ENCODE measurements around the gene LRRN4.

The LRRN4 gene

GRCh38 chr20:6053776-6054688 lies at the start of gene LRRN4:
Gene LRRN4 (minus strand): TSS chr20:6054060. CDS start chr20:6052799, 1,261 bp downstream.
- DNase-seq = peak; percentile 44

DNA sequence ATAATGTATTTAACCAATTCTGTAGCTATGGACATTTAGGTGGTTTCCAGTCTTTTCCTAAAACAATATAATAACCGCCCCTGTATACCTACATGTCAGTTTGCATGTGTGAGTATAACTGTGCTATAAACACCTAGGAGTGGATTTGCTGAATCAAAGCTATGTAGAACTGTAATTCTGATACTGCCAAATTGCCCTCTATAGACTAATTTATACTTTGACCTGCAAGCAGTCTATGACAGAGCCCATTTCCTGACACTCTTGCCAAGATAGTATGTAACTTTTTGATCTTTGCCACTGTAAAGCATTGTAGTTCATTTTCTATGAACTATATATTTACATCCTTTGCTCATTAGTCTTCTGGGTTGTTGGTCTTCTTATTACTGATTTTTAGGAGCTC lies 49.4 kb upstream of the LRRN4 start:
- no peak for DNase-seq

DNA sequence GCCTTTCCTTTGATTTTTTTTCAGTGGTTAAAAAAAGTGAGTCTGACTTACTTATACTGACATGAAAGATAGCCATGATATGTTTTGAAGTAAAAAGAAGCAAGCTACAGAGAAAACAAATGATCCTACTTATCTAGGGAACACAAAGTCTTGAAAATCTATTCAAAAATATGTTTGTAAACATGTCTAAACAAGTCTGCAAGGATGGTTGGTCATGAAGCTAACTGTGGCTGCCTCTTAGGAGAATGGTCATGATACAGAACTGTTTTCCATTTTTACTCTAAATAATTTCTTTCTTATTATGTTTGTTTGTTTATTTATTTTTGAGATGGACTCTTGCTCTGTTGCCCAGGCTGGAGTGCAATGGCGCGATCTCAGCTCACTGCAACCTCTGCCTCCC lies 47.5 kb upstream of the LRRN4 start:
- no peak for DNase-seq

GRCh38 chr20:6100246-6100645 lies 46.4 kb upstream of the LRRN4 start:
- DNase-seq = no peak

DNA sequence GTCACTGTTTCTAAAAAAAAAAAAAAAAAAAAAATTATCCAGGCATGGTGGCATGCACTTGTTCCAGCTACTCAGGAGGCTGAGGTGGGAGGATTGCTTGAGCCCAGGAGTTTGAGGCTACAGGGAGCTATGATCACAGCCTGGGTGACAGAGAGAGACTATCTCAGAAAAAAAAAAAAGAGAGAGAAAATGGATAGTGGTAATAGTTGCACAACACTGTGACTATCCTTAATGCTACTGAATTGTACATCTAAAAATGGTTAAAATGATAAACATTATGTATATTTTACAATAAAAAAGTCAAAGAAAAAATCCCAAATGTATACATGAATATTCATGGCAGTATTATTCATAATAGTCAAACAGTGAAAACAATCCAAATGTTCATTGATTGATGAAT lies 46.0 kb upstream of the LRRN4 start:
- DNase-seq = no peak

GRCh38 chr20:6095409-6095808 lies 41.5 kb upstream of the LRRN4 start:
- no peak for DNase-seq

DNA sequence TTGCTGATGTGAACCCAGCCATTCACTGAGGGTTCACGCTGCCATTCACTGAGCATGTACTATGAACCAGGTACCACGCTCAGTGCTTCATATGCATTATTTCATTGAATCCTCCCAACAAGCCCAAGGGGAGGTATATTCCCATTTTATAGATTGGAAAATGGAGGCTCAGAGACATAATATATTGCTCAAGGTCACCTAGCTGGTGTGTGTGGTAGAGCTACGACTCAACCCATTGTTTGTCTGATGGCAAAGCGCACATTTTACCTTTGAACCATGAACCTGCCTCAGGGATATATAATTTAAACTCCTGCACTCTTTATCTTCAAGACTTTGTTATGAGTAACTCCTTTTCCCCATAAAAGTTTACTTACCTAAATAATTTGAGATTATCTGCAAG lies 40.7 kb upstream of the LRRN4 start:
- no peak for DNase-seq

- DNase-seq = no peak
Observed at GRCh38 chr20:6094063-6094462, 40.2 kb upstream of the LRRN4 start.

DNA sequence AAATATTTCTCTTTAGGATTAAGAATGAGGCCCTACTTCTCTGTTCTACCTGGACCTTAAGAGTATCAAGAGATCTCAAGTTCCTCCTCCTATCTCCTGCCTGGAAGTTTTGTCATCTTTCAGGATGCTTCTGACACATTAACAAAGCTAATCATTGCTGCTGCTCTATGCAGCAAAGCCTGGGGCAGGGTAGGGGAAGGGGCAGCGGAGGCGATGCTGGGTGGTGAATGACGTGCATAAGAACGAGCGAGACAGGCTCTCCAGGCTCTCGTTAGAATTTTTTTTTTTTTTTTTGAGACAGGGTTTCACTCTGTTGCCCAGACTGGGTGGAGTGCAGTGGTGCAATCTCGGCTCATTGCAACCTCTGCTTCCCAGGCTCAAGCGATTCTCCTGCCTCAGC lies 37.8 kb upstream of the LRRN4 start:
- no peak for DNase-seq

DNA sequence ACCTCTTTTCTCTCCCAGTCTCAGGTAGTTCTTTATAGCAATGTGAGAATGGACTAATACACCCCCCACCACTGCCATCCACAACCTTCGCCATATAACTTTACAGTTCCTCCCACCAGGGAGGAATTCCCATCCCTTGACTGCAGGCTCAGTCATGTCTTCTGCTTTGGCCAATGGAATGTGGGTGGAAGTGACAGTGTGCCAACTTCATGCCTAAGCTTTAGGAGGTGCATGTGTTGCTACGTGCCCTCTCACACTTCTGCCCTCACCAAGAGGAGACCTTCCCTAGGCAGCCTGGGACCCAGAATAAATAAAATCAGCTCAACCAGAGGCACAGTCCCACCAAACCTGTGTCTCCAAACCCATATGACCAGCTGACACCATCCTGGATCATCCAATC lies 33.0 kb upstream of the LRRN4 start:
- DNase-seq = no peak

- DNase-seq = no peak
Observed at GRCh38 chr20:6083926-6084325, 30.1 kb upstream of the LRRN4 start.

GRCh38 chr20:6081236-6081635 lies 27.4 kb upstream of the LRRN4 start:
- no peak for DNase-seq

DNA sequence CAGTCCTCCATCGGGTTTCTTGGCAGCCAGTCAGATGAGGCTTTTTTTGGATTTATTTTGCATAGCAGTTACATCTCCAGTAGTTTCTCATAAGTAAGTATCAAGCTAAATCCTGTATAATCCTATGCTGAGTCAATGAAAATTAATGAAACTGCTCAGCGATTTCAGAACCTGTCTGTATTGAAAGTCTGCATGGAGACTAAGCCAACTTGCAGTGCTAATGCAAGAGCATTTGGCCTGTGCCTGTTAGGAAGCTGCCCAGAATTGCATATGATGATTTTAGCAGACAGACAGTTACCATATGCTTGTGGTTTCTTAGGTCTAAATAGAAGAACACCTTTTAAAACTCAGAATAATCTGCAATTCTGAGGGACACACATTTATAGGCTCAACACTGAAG lies 25.2 kb upstream of the LRRN4 start:
- DNase-seq = no peak

GRCh38 chr20:6075428-6076219 lies 21.8 kb upstream of the LRRN4 start:
- DNase-seq = peak; percentile 29

DNA sequence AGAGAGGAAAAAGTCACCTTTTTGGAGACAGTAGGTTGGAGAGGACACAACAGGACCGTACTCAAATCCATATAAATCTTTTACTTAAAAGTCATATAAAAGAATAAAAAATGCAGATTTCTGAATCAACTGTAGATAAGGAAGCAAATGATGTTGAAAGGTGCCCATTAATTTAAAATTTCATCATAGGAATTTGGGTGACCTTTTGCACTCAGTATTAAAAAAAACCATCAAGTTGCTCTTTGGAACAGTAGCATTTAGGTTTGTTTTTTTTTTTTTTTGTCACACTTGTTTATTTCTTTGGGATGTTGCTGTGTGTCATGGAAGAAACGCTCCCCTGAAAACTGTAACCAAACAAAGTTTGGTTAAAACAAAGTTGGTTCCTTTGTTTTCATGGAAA lies 20.9 kb upstream of the LRRN4 start:
- no peak for DNase-seq

DNA sequence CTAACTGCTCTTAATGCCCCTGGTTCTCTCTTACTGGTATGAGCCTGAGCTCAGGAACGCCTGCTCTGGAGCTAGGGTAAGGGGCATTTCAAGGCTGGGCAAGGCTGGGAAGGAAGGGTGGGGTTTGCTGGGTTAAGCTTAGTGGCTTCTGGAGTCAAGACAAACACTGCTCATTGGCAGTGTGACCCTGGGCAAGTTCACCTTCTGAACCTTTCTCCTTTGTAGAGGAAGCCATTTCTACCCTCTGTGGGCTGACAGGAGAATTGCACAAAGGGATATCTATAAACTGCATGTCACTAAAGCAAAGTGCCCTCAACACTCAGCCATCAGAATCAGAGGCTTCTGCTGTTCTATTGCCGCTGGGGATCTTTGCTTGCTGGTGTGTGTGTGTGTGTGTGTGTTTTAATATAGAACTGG lies 20.3 kb upstream of the LRRN4 start:
- DNase-seq = no peak

DNA sequence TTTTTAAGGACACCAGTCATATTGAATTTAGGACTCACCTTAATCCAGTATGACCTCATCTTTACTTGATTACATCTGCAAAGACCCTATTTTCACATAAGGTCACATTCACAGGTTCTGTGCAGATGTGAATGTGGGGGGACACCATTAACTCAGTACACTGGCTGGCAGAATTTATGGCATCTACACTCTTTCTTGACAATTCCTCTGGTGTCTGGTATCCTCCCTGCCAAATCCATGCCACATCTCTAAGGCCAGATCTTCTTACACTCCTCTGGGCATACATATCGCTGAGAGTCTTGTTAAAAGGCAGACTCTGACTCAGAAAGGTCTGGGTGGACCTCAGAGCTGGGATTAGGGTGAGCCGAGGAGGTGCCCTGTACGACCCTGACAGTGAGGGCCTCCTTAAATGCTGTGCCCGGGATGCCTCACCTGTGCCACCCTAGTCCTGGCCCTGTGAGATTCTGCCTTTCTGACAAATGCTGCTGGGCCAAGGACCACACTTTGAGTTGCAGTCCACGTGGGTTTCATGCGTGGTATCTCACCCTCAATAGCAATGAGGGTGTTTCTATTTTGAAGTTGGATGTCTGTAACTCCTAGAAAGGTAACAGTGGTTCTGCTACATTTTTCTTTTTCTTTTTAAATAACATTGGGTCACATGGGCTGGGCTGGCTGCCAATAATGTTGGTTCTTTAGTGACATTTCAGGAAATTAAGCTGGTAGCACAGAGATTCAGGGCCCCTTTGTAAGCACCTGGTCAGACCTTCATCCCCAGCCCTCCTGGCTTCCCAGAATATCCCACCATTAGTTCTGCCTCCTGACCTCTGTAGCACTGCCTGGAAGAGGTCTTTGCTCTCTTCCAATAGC lies 17.2 kb upstream of the LRRN4 start:
- no peak for DNase-seq

DNA sequence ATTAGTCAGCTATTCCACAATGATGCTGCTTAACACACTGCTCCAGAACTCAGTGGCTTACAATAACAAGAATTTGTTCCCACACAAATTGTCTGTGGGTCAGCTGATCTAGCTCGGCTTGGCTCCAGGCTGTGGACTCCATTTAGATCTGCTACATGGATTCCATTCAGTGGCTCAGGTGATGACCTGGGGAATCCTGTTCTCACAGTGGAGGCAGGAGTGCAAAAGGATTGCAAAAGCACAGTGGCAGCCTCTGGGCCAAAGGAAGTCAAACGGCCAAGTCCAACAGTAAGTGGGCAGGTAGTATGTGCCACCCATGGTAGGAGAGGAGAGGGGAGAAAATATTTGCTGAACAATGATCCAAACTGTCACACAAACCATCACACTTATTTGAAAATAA lies 15.8 kb upstream of the LRRN4 start:
- DNase-seq = no peak

- DNase-seq = no peak
Observed at GRCh38 chr20:6067763-6068318, 14.0 kb upstream of the LRRN4 start.

DNA sequence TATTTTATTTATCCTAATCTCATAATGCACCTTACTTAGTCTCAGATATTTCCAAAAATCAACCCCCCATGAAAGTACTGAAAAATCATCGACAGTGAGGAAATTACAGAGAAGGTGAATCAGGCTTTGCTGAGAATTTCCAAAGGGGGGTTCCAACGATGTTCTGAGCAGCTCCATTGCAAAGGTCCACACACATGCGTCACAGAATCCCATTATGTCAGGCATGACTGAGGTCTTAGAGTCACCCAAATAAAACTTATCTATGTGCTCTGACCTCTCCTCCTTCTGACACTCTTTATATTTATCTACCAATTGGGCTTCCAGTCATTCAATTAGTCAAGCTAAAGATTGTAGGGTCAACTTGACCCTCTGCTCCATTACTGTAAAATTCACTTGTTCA lies 12.7 kb upstream of the LRRN4 start:
- DNase-seq = no peak

- DNase-seq = no peak
Observed at GRCh38 chr20:6061544-6061943, 7.7 kb upstream of the LRRN4 start.

DNA sequence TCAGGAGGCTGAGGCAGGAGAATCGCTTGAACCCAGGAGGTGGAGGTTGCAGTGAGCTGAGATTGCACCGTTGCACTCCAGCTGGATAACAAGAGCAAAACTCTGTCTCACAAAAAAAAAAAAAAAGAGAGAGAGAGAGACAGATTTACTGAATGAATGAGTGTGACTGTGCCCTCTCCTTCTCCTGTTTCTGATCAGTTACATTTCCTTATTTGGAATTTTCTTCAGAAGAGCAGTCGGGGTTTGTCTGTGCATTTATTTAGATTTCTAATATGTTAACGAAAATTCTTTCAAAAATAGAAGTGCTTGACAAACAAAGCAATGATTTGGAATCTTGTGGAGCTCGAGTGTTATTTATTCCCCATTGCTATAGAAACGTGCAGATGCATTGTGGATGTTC lies 6.4 kb upstream of the LRRN4 start:
- DNase-seq = no peak

All from NCI-H1092 treated with DMSO at 0.1 percent for 48 hours (cell line).